ENCODE measurements around the gene GALNS. TPM values are rescaled to one million over a fixed set of nuclear protein-coding genes. Genes with fewer than 3 reads are reported as not detected.

Gene GALNS
- total RNA-seq, 1 donor from 2014 or later, result 61.4 TPM

GRCh38 chr16:88878356-88878755 lies 21.6 kb upstream of the GALNS start:
- Histone ChIP-seq H3K9me3 (no peaks in the 10 kb centered on the region), H3K27me3 (no peaks in the 10 kb centered on the region), H3K4me3 (no peak overlapping the region), H3K4me1 (peaks cover 17% of the 10 kb centered on the region), H3K36me3 (no peaks in the 10 kb centered on the region), H3K27ac (no peak overlapping the region)
- intact Hi-C loops (cut with DNase I), result no loop called here
- TF ChIP-seq POLR2AphosphoS5 (IDR thresholded peaks at IDR 0.05; ENCODE audit: insufficient read depth in 1 of 2, low read depth in 1 of 2) (no peak), CTCF (IDR thresholded peaks at IDR 0.05) (no peak), POLR2A (IDR thresholded peaks at IDR 0.05) (no peak)
- DNase-seq (ENCODE audit: extremely low spot score in 2 of 2), result no peak

- H3K36me3 ChIP-seq, result no peaks in the 10 kb centered on the region
- H3K27ac ChIP-seq, result no peak overlapping the region
- no peak for TF ChIP-seq POLR2AphosphoS5 (IDR thresholded peaks at IDR 0.05; ENCODE audit: insufficient read depth in 1 of 2, low read depth in 1 of 2)
- no peak for TF ChIP-seq POLR2A (IDR thresholded peaks at IDR 0.05)
- no peak for TF ChIP-seq CTCF (IDR thresholded peaks at IDR 0.05)
- peaks cover 17% of the 10 kb centered on the region for H3K4me1 ChIP-seq
- no peak for DNase-seq (ENCODE audit: extremely low spot score in 2 of 2)
- intact Hi-C loops (cut with DNase I), result no loop called here
- no peaks in the 10 kb centered on the region for H3K27me3 ChIP-seq
- H3K4me3 ChIP-seq, result no peak overlapping the region
- H3K9me3 ChIP-seq, result no peaks in the 10 kb centered on the region
Measured at GRCh38 chr16:88877564-88878289, 21.0 kb upstream of the GALNS start.

- no peak for TF ChIP-seq POLR2AphosphoS5 (IDR thresholded peaks at IDR 0.05; ENCODE audit: insufficient read depth in 1 of 2, low read depth in 1 of 2)
- TF ChIP-seq CTCF (IDR thresholded peaks at IDR 0.05), result no peak
- TF ChIP-seq POLR2A (IDR thresholded peaks at IDR 0.05), result no peak
- Histone ChIP-seq H3K27me3 (no peaks in the 10 kb centered on the region), H3K27ac (no peak overlapping the region), H3K4me1 (peaks cover 17% of the 10 kb centered on the region), H3K4me3 (no peak overlapping the region), H3K36me3 (no peaks in the 10 kb centered on the region), H3K9me3 (no peaks in the 10 kb centered on the region)
- intact Hi-C loops (cut with DNase I), result no loop called here
- no peak for DNase-seq (ENCODE audit: extremely low spot score in 2 of 2)
Measured at GRCh38 chr16:88876942-88877526, 20.3 kb upstream of the GALNS start.

- Histone ChIP-seq H3K4me1 (peaks cover 7% of the 10 kb centered on the region), H3K27me3 (no peaks in the 10 kb centered on the region), H3K4me3 (no peak overlapping the region), H3K36me3 (no peaks in the 10 kb centered on the region), H3K27ac (no peak overlapping the region), H3K9me3 (no peaks in the 10 kb centered on the region)
- DNase-seq (ENCODE audit: extremely low spot score in 2 of 2), result no peak
- no peak for TF ChIP-seq POLR2A (IDR thresholded peaks at IDR 0.05)
- TF ChIP-seq CTCF (IDR thresholded peaks at IDR 0.05), result no peak
- TF ChIP-seq POLR2AphosphoS5 (IDR thresholded peaks at IDR 0.05; ENCODE audit: insufficient read depth in 1 of 2, low read depth in 1 of 2), result no peak
- intact Hi-C loops (cut with DNase I), result no loop called here
Measured at GRCh38 chr16:88875703-88876234, 19.0 kb upstream of the GALNS start.

All from vagina (tissue), 2 donors.